Measurements from ENCODE around the gene SH3GL3. TPM values are rescaled to one million over a fixed set of nuclear protein-coding genes. Genes with fewer than 3 reads are reported as not detected.

SH3GL3 gene
- total RNA-seq, 1 donor from 2014 or later: 1.2 TPM

DNA sequence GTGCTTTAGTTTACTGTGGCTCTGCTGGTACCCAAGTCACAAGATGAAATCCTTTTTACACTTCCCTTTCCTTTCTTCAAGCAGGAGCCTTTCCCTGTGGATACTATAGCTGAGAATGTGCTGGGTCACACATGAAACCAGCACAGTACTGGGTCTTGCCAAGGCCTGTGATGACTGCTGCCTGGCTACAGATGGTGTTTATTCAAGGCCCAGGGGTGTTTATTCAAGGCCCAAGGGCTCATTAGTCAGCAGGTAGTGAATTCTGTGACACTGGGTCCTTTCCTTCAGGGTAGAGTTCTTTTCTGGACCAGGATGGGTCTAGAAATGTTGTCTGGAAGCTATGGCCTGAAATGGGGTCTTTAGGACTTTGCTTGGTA, 99.4 kb downstream of the SH3GL3 start:
- TF ChIP-seq, protein P1, sequence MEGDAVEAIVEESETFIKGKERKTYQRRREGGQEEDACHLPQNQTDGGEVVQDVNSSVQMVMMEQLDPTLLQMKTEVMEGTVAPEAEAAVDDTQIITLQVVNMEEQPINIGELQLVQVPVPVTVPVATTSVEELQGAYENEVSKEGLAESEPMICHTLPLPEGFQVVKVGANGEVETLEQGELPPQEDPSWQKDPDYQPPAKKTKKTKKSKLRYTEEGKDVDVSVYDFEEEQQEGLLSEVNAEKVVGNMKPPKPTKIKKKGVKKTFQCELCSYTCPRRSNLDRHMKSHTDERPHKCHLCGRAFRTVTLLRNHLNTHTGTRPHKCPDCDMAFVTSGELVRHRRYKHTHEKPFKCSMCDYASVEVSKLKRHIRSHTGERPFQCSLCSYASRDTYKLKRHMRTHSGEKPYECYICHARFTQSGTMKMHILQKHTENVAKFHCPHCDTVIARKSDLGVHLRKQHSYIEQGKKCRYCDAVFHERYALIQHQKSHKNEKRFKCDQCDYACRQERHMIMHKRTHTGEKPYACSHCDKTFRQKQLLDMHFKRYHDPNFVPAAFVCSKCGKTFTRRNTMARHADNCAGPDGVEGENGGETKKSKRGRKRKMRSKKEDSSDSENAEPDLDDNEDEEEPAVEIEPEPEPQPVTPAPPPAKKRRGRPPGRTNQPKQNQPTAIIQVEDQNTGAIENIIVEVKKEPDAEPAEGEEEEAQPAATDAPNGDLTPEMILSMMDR (IDR thresholded peaks at IDR 0.05; ENCODE audit: unreplicated experiment): no peak
- H3K4me1 Mint-ChIP-seq (ENCODE audit: low read depth): peaks cover 7% of the 10 kb centered on the region
- H3K9me3 Mint-ChIP-seq (ENCODE audit: low read depth): peaks cover 19% of the 10 kb centered on the region
- no peak overlapping the region for H3K27ac Mint-ChIP-seq
- H3K27me3 Mint-ChIP-seq: no peaks in the 10 kb centered on the region
- DNase-seq (ENCODE audit: low spot score, unreplicated experiment): no peak
- peaks cover 1% of the 10 kb centered on the region for H3K36me3 Mint-ChIP-seq (ENCODE audit: insufficient read depth)
- H3K4me3 Mint-ChIP-seq (ENCODE audit: low read depth): no peak overlapping the region

- Mint-ChIP-seq H3K4me1 (ENCODE audit: low read depth) (peaks cover 7% of the 10 kb centered on the region), H3K4me3 (ENCODE audit: low read depth) (no peak overlapping the region), H3K9me3 (ENCODE audit: low read depth) (peaks cover 19% of the 10 kb centered on the region), H3K27ac (no peak overlapping the region), H3K27me3 (no peaks in the 10 kb centered on the region), H3K36me3 (ENCODE audit: insufficient read depth) (peaks cover 1% of the 10 kb centered on the region)
- no peak for DNase-seq (ENCODE audit: low spot score, unreplicated experiment)
- TF ChIP-seq, protein P1 (IDR thresholded peaks at IDR 0.05; ENCODE audit: unreplicated experiment): no peak
Observed at GRCh38 chr15:83547168-83547567, 100.0 kb downstream of the SH3GL3 start.

- no peak overlapping the region for H3K4me3 Mint-ChIP-seq (ENCODE audit: low read depth)
- DNase-seq (ENCODE audit: low spot score, unreplicated experiment): no peak
- no peaks in the 10 kb centered on the region for H3K9me3 Mint-ChIP-seq (ENCODE audit: low read depth)
- H3K27me3 Mint-ChIP-seq: no peaks in the 10 kb centered on the region
- no peak overlapping the region for H3K27ac Mint-ChIP-seq
- H3K36me3 Mint-ChIP-seq (ENCODE audit: insufficient read depth): no peaks in the 10 kb centered on the region
- peaks cover 7% of the 10 kb centered on the region for H3K4me1 Mint-ChIP-seq (ENCODE audit: low read depth)
- TF ChIP-seq, protein P1 (IDR thresholded peaks at IDR 0.05; ENCODE audit: unreplicated experiment): no peak
Observed at GRCh38 chr15:83549623-83550022, 102.5 kb downstream of the SH3GL3 start.

DNA sequence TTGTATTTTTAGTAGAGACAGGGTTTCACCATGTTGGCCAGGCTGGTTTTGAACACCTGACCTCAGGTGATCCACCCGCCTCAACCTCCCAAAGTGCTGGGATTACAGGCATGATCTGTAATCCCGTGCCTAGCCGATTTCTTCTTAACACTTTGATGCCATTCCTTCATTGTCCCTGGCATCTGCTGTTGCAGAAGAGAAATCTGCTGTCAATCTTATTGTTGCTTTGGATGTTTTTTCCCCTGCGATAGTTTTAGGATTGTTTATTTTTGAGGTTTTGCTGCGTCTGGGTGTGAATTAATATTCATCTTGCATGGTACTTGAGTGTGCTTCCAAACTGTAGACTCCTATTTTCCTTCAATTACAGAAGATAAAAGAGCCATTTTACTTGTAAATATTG, 107.4 kb downstream of the SH3GL3 start:
- Mint-ChIP-seq H3K4me3 (ENCODE audit: low read depth) (no peak overlapping the region), H3K27me3 (no peaks in the 10 kb centered on the region)

DNA sequence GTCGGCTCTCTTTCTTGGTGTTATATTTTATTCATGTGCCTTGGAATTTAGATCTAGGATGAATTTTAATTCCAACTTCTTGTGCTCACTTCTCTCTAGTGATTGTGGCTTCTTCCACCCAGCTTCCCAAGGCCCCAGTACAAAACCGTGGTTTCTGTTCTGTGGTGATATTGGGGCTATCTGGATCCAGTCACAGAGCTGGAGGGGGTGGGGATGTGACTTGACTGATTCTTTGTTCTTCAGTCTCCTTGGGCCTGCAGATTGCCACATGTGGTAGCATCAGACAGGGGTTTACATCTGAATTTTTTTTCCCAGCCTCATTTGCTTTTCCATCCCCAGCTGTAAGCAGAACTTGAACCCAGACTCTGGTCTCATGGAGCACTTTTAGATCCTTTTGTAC, 108.2 kb downstream of the SH3GL3 start:
- Mint-ChIP-seq H3K9me3 (ENCODE audit: low read depth) (no peaks in the 10 kb centered on the region), H3K27me3 (no peaks in the 10 kb centered on the region), H3K36me3 (ENCODE audit: insufficient read depth) (no peaks in the 10 kb centered on the region), H3K27ac (no peak overlapping the region), H3K4me3 (ENCODE audit: low read depth) (no peak overlapping the region), H3K4me1 (ENCODE audit: low read depth) (no peaks in the 10 kb centered on the region)
- TF ChIP-seq, protein P1 (IDR thresholded peaks at IDR 0.05; ENCODE audit: unreplicated experiment): no peak
- no peak for DNase-seq (ENCODE audit: low spot score, unreplicated experiment)

More for the DNA sequence above, 107.4 kb downstream of the SH3GL3 start:
- Mint-ChIP-seq H3K36me3 (ENCODE audit: insufficient read depth) (no peaks in the 10 kb centered on the region), H3K27ac (no peak overlapping the region), H3K9me3 (ENCODE audit: low read depth) (no peaks in the 10 kb centered on the region), H3K4me1 (ENCODE audit: low read depth) (peaks cover 3% of the 10 kb centered on the region)
- TF ChIP-seq, protein P1 (IDR thresholded peaks at IDR 0.05; ENCODE audit: unreplicated experiment): no peak
- DNase-seq (ENCODE audit: low spot score, unreplicated experiment): no peak

Data from progenitor cell of endocrine pancreas (in vitro differentiated cells).